WTC11 (cell line): ENCODE results near the gene PIGK. TPM values are rescaled to one million over a fixed set of nuclear protein-coding genes. Genes with fewer than 3 reads are reported as not detected.

ENCODE experiments used
- ATAC-seq: fragments of 200-7000 bp; cut with Tn5 transposase; 2 replicates; pipeline ENCODE4 v1.10.0; 2021; ENCODE audit warnings: mild to moderate bottlenecking, moderate library complexity
- CTCF ChIA-PET: fragments of 300-600 bp; sonication (Branson Sonifier 250); formaldehyde crosslinking; loops from one replicate; lab custom pipeline; 2021; ENCODE audit warnings: antibody characterized with exemption; lab: Charles Lee
- POLR2A ChIA-PET: fragments of 350-600 bp; sonication (Branson Sonifier 250); formaldehyde crosslinking; loops from one replicate; lab custom pipeline; 2021; ENCODE audit warnings: antibody characterized with exemption; lab: Charles Lee
- DNase-seq: peaks from one replicate; pipeline ENCODE4 v3.0.0; 2021; ENCODE audit warnings: low spot score
- H3K27ac Mint-ChIP-seq: 2 replicates; pipeline ENCODE4 v1.8.0; 2021; ENCODE audit warnings: mixed read lengths
- H3K27me3 Mint-ChIP-seq: 2 replicates; pipeline ENCODE4 v1.8.0; 2021; ENCODE audit warnings: low read depth, mild to moderate bottlenecking, moderate library complexity, mixed read lengths
- H3K36me3 Mint-ChIP-seq: 2 replicates; pipeline ENCODE4 v1.8.0; 2021; ENCODE audit warnings: mixed read lengths
- H3K4me1 Mint-ChIP-seq: 2 replicates; pipeline ENCODE4 v1.8.0; 2022; ENCODE audit warnings: mixed read lengths
- H3K4me3 Mint-ChIP-seq: 2 replicates; pipeline ENCODE4 v1.8.0; 2021; ENCODE audit warnings: mild to moderate bottlenecking, moderate library complexity, mixed read lengths
- H3K9me3 Mint-ChIP-seq: 2 replicates; pipeline ENCODE4 v1.8.0; 2021; ENCODE audit warnings: mixed read lengths
- ATF6 ChIP-seq: sonication (generic); formaldehyde crosslinking; IDR thresholded peaks from 2 replicates; pipeline ENCODE4 v1.8.1; 2023; ENCODE audit warnings: mild to moderate bottlenecking, missing genetic modification reagents
- E2F4 ChIP-seq: sonication (generic); formaldehyde crosslinking; IDR thresholded peaks from 2 replicates; pipeline ENCODE4 v1.8.1; 2022; ENCODE audit warnings: low read depth, mild to moderate bottlenecking, moderate library complexity, missing genetic modification reagents, borderline replicate concordance
- IRF1 ChIP-seq: sonication (generic); formaldehyde crosslinking; IDR thresholded peaks from 2 replicates; pipeline ENCODE4 v1.8.0; 2023; ENCODE audit warnings: missing genetic modification reagents
- NFE2L1 ChIP-seq: sonication (generic); formaldehyde crosslinking; IDR thresholded peaks from 2 replicates; pipeline ENCODE4 v1.8.1; 2023; ENCODE audit warnings: missing genetic modification reagents
- NFYB ChIP-seq: sonication (generic); formaldehyde crosslinking; conservative IDR thresholded peaks from 2 replicates; pipeline ENCODE4 v1.8.0; 2022; ENCODE audit warnings: low read depth, missing genetic modification reagents
- NR2C2 ChIP-seq: sonication (generic); formaldehyde crosslinking; IDR thresholded peaks from 2 replicates; pipeline ENCODE4 v1.8.0; 2022; ENCODE audit warnings: mild to moderate bottlenecking, missing genetic modification reagents
- NR3C1 ChIP-seq: sonication (generic); formaldehyde crosslinking; conservative IDR thresholded peaks from 2 replicates; pipeline ENCODE4 v1.8.1; 2023; ENCODE audit warnings: low read depth, mild to moderate bottlenecking, missing genetic modification reagents
- PREB ChIP-seq: sonication (generic); formaldehyde crosslinking; IDR thresholded peaks from 2 replicates; pipeline ENCODE4 v1.8.1; 2022; ENCODE audit warnings: mild to moderate bottlenecking, missing genetic modification reagents, moderate library complexity, borderline replicate concordance
- SOX15 ChIP-seq: fragments of 250-450 bp; sonication (Bioruptor Pico); IDR thresholded peaks from 2 replicates; pipeline ENCODE4 v1.9.0; 2021; ENCODE audit warnings: mild to moderate bottlenecking
- TEAD1 ChIP-seq: sonication (generic); formaldehyde crosslinking; IDR thresholded peaks from 2 replicates; pipeline ENCODE4 v1.8.0; 2022; ENCODE audit warnings: mild to moderate bottlenecking, missing genetic modification reagents
- USF2 ChIP-seq: sonication (generic); formaldehyde crosslinking; IDR thresholded peaks from 2 replicates; pipeline ENCODE4 v1.8.1; 2023; ENCODE audit warnings: mild to moderate bottlenecking, missing genetic modification reagents, moderate library complexity
- ZBTB21 ChIP-seq: sonication (generic); formaldehyde crosslinking; IDR thresholded peaks from 2 replicates; pipeline ENCODE4 v1.8.1; 2023; ENCODE audit warnings: mild to moderate bottlenecking, missing genetic modification reagents, borderline replicate concordance
- ZBTB43 ChIP-seq: sonication (generic); formaldehyde crosslinking; IDR thresholded peaks from 2 replicates; pipeline ENCODE4 v1.8.1; 2023; ENCODE audit warnings: mild to moderate bottlenecking, missing genetic modification reagents
- ZNF121 ChIP-seq: sonication (generic); formaldehyde crosslinking; IDR thresholded peaks from 2 replicates; pipeline ENCODE4 v1.8.0; 2023; ENCODE audit warnings: missing genetic modification reagents
- ZNF396 ChIP-seq: fragments of 250-450 bp; sonication (Bioruptor Pico); IDR thresholded peaks from 2 replicates; pipeline ENCODE4 v1.8.0; 2021; ENCODE audit warnings: mild to moderate bottlenecking, moderate library complexity, borderline replicate concordance
- ZNF423 ChIP-seq: fragments of 250-450 bp; sonication (Bioruptor Pico); IDR thresholded peaks from 2 replicates; pipeline ENCODE4 v2.1.2; 2022; ENCODE audit warnings: mild to moderate bottlenecking, moderate library complexity
- total RNA-seq: library from RNA; stranded (reverse); gene quantifications from 3 replicates; pipeline ENCODE4 v1.2.3, GENCODE V29; 2021
- TF ChIP-seq, protein P1 (sequence below): fragments of 250-450 bp; sonication (Bioruptor Pico); IDR thresholded peaks from 2 replicates; pipeline ENCODE4 v2.1.2; 2022; ENCODE audit warnings: mild to moderate bottlenecking, moderate library complexity
- TF ChIP-seq, protein P2 (sequence below): sonication (generic); formaldehyde crosslinking; IDR thresholded peaks from 2 replicates; pipeline ENCODE4 v1.8.1; 2022; ENCODE audit warnings: mild to moderate bottlenecking, moderate library complexity, missing genetic modification reagents

PIGK gene
- total RNA-seq, 1 experiment from 2014 or later, result 20.5 TPM

DNA sequence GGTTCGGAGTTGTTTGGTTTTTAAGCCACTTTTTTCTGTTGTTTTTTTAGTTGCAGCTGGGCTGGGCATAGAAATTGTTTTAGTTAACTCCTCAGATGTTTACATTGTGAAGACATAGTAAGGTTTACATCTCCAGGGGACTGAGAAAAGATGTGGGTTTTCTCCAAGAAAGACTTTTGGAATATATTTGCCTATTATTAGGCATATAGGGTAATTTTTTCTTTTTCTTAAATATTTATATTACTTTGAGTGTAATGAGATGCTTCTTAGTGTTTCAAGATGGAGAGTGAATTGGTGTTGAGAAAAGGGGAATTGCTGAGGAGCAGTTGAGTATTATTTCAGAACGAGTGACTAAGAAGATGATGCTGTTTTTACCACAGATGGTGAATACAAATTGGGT, 26.6 kb upstream of the PIGK start:
- Mint-ChIP-seq H3K27me3 (no peaks in the 10 kb centered on the region; the same call in 1 of the 2 replicates), H3K4me3 (no peak overlapping the region), H3K27ac (no peak overlapping the region), H3K9me3 (peaks cover 54% of the 10 kb centered on the region), H3K4me1 (no peaks in the 10 kb centered on the region), H3K36me3 (peaks cover 32% of the 10 kb centered on the region)
- CTCF ChIA-PET, result no interaction called here
- TF ChIP-seq ZBTB43 (CRISPR knock-in tag) (no peak), PREB (CRISPR knock-in tag) (no peak), ZNF423 (CRISPR knock-in tag) (no peak), SOX15 (CRISPR knock-in tag) (no peak), ZNF396 (no peak), ZNF121 (CRISPR knock-in tag) (no peak), NR3C1 (CRISPR knock-in tag) (no peak), TEAD1 (CRISPR knock-in tag) (no peak)
- TF ChIP-seq, protein P1, sequence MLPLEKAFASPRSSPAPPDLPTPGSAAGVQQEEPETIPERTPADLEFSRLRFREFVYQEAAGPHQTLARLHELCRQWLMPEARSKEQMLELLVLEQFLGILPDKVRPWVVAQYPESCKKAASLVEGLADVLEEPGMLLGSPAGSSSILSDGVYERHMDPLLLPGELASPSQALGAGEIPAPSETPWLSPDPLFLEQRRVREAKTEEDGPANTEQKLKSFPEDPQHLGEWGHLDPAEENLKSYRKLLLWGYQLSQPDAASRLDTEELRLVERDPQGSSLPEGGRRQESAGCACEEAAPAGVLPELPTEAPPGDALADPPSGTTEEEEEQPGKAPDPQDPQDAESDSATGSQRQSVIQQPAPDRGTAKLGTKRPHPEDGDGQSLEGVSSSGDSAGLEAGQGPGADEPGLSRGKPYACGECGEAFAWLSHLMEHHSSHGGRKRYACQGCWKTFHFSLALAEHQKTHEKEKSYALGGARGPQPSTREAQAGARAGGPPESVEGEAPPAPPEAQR (CRISPR knock-in tag), result no peak
- DNase-seq, result no peak
- no peak for ATAC-seq
- POLR2A ChIA-PET, result interaction anchor here (0.6 kb wide), 1 partner anchor 47 kb away, joined by 3 read pairs; no protein-coding TSS in a partner anchor

DNA sequence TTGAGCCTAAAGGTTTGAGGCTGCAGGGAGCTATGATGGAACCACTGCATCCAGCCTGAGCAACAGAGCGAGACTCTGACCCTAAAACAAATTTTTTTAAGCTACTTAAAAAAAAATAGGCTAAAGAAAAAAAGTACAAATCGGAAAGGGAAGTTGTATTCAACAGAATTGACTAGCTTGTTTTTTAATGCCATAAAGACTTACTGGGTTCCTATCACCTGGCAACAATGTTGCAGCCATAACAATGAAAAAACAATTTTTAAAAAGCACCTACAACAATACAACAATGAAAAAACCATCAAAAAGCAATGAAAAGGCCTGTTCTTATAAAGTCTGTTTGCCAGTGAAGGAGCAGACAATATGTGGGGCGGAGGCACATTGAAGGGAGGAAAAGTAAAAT, 20.1 kb upstream of the PIGK start:
- peaks cover 8% of the 10 kb centered on the region for H3K9me3 Mint-ChIP-seq
- DNase-seq, result no peak
- H3K36me3 Mint-ChIP-seq, result peaks cover 7% of the 10 kb centered on the region
- no peaks in the 10 kb centered on the region for H3K4me1 Mint-ChIP-seq
- no peaks in the 10 kb centered on the region; the same call in 1 of the 2 replicates for H3K27me3 Mint-ChIP-seq
- no peak for TF ChIP-seq NR2C2 (CRISPR knock-in tag)
- TF ChIP-seq, protein P2, sequence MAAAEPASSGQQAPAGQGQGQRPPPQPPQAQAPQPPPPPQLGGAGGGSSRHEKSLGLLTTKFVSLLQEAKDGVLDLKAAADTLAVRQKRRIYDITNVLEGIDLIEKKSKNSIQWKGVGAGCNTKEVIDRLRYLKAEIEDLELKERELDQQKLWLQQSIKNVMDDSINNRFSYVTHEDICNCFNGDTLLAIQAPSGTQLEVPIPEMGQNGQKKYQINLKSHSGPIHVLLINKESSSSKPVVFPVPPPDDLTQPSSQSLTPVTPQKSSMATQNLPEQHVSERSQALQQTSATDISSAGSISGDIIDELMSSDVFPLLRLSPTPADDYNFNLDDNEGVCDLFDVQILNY, result no peak
- TF ChIP-seq USF2 (CRISPR knock-in tag), result no peak
- no peak for TF ChIP-seq ATF6 (CRISPR knock-in tag)
- TF ChIP-seq E2F4 (CRISPR knock-in tag), result no peak
- no peak for TF ChIP-seq IRF1 (CRISPR knock-in tag)
- no peak for TF ChIP-seq NFYB
- TF ChIP-seq NFE2L1, result no peak
- TF ChIP-seq NR3C1 (CRISPR knock-in tag), result no peak
- no peak for TF ChIP-seq ZNF423 (CRISPR knock-in tag)
- TF ChIP-seq ZBTB21 (CRISPR knock-in tag), result no peak
- no peak overlapping the region for H3K4me3 Mint-ChIP-seq
- H3K27ac Mint-ChIP-seq, result no peak overlapping the region
- ChIA-PET CTCF (no interaction called here), POLR2A (no interaction called here)
- no peak for ATAC-seq
